Activated B cell treated with CpG ODN at 0.5 μM for 24 hours (primary cell): Measurements from ENCODE around the gene OMP. TPM values are rescaled to one million over a fixed set of nuclear protein-coding genes. Genes with fewer than 3 reads are reported as not detected.

Experiments used
- ATAC-seq: fragments of 200-7000 bp; cut with Tn5 transposase; one replicate; pipeline ENCODE4 v1.10.0; 2021; ENCODE audit warnings: low read depth, mild to moderate bottlenecking, moderate library complexity
- CTCF ChIA-PET: fragments of 350-600 bp; sonication (Branson Sonifier 250); formaldehyde crosslinking; loops from one replicate; lab custom pipeline; 2021; ENCODE audit warnings: antibody characterized with exemption; lab: Charles Lee
- POLR2A ChIA-PET: fragments of 350-600 bp; sonication (Branson Sonifier 250); formaldehyde crosslinking; loops from one replicate; lab custom pipeline; 2021; ENCODE audit warnings: antibody characterized with exemption; lab: Charles Lee
- DNase-seq: peaks from one replicate; pipeline ENCODE4 v3.0.0; 2022
- H3K27ac Mint-ChIP-seq: one replicate; pipeline ENCODE4 v1.8.0; 2020; ENCODE audit warnings: mixed read lengths
- H3K27me3 Mint-ChIP-seq: one replicate; pipeline ENCODE4 v1.8.0; 2021; ENCODE audit warnings: mixed read lengths
- H3K36me3 Mint-ChIP-seq: one replicate; pipeline ENCODE4 v1.8.0; 2021; ENCODE audit warnings: low read depth, mixed read lengths
- H3K4me1 Mint-ChIP-seq: one replicate; pipeline ENCODE4 v1.8.0; 2021; ENCODE audit warnings: mixed read lengths
- H3K4me3 Mint-ChIP-seq: one replicate; pipeline ENCODE4 v1.8.0; 2020; ENCODE audit warnings: mild to moderate bottlenecking, mixed read lengths
- H3K9me3 Mint-ChIP-seq: one replicate; pipeline ENCODE4 v1.8.0; 2020; ENCODE audit warnings: mixed read lengths
- intact Hi-C: fragments of 100-400 bp; cut with micrococcal nuclease; formaldehyde crosslinking; loops from one replicate; pipeline ENCODE4 v1.15.1; 2024
- total RNA-seq: library from RNA; stranded (reverse); gene quantifications from 2 replicates; pipeline ENCODE4 v1.2.3, GENCODE V29; 2022
- TF ChIP-seq, protein P1 (sequence below): fragments of 200-600 bp; IDR thresholded peaks from one replicate; pipeline ENCODE4 v1.8.0; 2022; ENCODE audit warnings: antibody characterized with exemption, mild to moderate bottlenecking

The OMP gene
- total RNA-seq, 1 donor from 2014 or later: not detected

DNA sequence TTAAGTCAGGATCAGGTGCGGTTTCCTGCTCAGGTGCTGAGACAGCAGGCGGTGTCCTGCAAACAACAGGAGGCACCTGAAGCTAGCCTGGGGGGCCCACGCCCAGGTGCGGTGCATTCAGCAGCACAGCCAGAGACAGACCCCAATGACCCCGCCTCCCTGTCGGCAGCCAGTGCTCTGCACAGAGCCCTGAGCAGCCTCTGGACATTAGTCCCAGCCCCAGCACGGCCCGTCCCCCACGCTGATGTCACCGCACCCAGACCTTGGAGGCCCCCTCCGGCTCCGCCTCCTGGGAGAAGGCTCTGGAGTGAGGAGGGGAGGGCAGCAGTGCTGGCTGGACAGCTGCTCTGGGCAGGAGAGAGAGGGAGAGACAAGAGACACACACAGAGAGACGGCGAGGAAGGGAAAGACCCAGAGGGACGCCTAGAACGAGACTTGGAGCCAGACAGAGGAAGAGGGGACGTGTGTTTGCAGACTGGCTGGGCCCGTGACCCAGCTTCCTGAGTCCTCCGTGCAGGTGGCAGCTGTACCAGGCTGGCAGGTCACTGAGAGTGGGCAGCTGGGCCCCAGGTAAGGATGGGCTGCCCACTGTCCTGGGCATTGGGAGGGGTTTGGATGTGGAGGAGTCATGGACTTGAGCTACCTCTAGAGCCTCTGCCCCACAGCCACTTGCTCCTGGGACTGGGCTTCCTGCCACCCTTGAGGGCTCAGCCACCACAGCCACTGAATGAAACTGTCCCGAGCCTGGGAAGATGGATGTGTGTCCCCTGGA, 25.5 kb downstream of the OMP start, which contains the start of gene MYO7A:
Gene MYO7A (plus strand): TSS at position 327 of the 772 bp plus-strand sequence. CDS start 2,389 bp downstream, outside the sequence.
- H3K4me3 Mint-ChIP-seq: peak within 1 kb of the TSS; percentile 57
- CTCF ChIA-PET: interaction anchor here (1.2 to 2.6 kb wide), 6 partner anchors 46 to 491 kb away, joined by 3 to 28 read pairs (median 9); no protein-coding TSS in a partner anchor
- ATAC-seq: no peak
- peaks cover 6% of the 10 kb centered on the region for H3K27me3 Mint-ChIP-seq
- POLR2A ChIA-PET: no interaction called here
- intact Hi-C loops: loop anchor here (1.0 kb wide), 3 partner anchors 60 to 491 kb away; no protein-coding TSS in a partner anchor
- TF ChIP-seq, protein P1, sequence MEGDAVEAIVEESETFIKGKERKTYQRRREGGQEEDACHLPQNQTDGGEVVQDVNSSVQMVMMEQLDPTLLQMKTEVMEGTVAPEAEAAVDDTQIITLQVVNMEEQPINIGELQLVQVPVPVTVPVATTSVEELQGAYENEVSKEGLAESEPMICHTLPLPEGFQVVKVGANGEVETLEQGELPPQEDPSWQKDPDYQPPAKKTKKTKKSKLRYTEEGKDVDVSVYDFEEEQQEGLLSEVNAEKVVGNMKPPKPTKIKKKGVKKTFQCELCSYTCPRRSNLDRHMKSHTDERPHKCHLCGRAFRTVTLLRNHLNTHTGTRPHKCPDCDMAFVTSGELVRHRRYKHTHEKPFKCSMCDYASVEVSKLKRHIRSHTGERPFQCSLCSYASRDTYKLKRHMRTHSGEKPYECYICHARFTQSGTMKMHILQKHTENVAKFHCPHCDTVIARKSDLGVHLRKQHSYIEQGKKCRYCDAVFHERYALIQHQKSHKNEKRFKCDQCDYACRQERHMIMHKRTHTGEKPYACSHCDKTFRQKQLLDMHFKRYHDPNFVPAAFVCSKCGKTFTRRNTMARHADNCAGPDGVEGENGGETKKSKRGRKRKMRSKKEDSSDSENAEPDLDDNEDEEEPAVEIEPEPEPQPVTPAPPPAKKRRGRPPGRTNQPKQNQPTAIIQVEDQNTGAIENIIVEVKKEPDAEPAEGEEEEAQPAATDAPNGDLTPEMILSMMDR: no peak
- DNase-seq: no peak
- H3K4me1 Mint-ChIP-seq: peaks cover 19% of the 10 kb centered on the region
- H3K36me3 Mint-ChIP-seq: no peaks in the 10 kb centered on the region
- no peaks in the 10 kb centered on the region for H3K9me3 Mint-ChIP-seq
- H3K27ac Mint-ChIP-seq: no peak within 1 kb of the TSS

DNA sequence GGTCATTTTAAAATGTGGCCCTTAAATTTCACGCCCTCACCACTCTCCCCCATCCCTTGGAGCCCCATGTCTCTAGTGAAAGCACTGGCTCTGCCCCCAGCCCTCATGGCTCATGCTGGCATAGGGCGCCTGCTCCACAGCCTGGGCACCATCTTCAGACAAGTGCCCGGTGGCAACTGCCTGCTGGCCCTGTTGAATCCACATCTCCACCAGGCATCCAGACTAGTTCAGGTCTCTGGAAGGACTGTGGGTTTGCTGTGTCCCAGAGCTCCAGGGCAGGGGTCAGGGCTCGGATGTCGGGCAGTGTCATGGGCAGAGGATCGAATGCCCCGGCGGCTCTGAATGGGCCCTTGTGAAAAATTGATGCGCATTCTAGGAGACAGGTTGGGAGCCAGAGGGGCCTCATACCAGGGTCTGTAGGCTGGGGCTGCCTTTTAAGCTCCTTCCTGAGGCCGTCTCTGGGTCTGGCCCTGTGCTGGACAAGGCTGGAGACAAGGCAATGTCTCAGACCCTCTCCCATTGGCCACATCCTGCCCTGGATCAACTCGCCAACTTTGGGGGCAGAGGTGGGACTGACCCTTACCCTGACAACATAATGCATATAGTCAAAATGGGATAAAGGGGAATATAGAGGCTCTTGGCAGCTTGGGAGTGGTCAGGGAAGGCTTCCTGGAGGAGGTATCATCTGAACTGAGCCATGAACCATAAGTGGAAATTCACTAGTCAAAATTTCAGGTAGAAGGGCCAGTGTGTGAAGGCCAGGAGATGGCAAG, 26.6 kb downstream of the OMP start:
- intact Hi-C loops: no loop called here
- ChIA-PET CTCF (interaction anchor here (2.2 kb wide), 1 partner anchor 419 kb away, joined by 5 read pairs; no protein-coding TSS in a partner anchor), POLR2A (no interaction called here)
- TF ChIP-seq, protein P1: no peak
- Mint-ChIP-seq H3K9me3 (peaks cover 5% of the 10 kb centered on the region), H3K4me3 (no peak overlapping the region), H3K36me3 (no peaks in the 10 kb centered on the region), H3K27me3 (peaks cover 6% of the 10 kb centered on the region), H3K4me1 (peaks cover 19% of the 10 kb centered on the region), H3K27ac (no peak overlapping the region)
- ATAC-seq (no peak), DNase-seq (no peak)

DNA sequence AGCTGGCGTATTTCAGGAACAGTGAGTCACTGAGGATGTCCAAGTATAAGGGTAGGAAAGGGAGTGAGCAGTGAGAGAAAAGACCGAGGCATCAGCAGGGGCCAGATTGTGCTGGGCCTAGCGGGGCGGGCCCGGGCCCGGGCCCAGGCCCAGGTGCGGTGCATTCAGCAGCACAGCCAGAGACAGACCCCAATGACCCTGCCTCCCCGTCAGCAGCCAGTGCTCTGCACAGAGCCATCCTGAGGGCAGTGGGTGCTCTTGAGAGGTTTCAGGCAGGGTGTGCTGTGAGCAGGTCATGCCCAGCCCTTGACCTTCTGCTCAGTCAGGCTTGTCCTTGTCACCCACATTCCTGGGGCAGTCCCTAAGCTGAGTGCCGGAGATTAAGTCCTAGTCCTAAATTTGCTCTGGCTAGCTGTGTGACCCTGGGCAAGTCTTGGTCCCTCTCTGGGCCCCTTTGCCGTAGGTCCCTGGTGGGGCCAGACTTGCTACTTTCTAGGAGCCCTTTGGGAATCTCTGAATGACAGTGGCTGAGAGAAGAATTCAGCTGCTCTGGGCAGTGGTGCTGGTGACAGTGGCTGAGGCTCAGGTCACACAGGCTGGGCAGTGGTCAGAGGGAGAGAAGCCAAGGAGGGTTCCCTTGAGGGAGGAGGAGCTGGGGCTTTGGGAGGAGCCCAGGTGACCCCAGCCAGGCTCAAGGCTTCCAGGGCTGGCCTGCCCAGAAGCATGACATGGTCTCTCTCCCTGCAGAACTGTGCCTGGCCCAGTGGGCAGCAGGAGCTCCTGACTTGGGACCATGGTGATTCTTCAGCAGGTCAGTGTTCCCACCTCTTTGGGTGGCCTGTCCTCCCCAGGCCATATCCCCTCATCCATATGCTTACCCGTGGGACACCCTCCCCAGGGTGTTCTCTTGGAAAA, 27.5 kb downstream of the OMP start:
- intact Hi-C loops: no loop called here
- CTCF ChIA-PET: interaction anchor here (0.7 to 2.2 kb wide), 3 partner anchors 56 to 423 kb away, joined by 3 to 5 read pairs (median 3); no protein-coding TSS in a partner anchor
- H3K27ac Mint-ChIP-seq: no peak overlapping the region
- H3K4me1 Mint-ChIP-seq: peaks cover 19% of the 10 kb centered on the region
- no peak for ATAC-seq
- no peaks in the 10 kb centered on the region for H3K36me3 Mint-ChIP-seq
- no peak overlapping the region for H3K4me3 Mint-ChIP-seq
- peaks cover 6% of the 10 kb centered on the region for H3K27me3 Mint-ChIP-seq
- TF ChIP-seq, protein P1: no peak
- peaks cover 5% of the 10 kb centered on the region for H3K9me3 Mint-ChIP-seq
- POLR2A ChIA-PET: no interaction called here
- no peak for DNase-seq

DNA sequence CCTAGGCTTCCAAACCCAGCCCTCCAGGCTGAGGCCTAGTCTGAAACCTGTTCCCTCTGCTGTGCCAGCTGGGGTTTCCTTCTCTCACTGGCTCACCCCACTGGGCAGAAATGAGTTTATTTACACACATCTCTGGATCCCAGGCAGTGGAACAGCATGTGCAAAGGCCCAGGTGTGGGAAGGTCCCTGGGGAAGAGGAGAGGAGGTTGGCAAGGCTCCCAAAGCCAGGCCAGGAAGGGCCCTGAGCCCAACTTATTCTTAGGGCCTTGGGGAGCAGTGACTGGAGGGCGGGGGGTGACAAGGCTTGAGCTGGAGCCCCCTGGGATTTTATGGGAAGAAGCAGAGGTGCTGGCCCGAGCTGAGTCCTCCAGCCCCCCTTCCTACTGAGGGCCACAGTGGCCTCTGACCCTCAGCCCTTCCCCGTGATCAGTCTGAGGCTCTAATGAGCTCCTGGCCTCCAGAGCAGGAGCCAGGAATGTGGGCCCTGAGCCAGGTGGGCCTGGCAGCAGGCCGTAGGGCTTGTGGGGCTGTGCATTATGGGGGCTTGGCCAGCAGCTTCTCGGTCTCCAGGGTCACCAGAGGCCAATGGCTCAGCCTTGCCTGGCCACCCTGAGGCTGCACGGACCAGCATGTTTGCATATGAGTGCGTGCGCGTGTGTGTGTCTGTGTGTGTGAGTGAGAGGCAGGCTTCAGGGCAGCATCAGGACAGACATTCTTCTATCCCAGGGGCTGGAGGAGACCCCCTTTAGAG, 28.3 kb downstream of the OMP start:
- ATAC-seq: no peak
- Mint-ChIP-seq H3K36me3 (no peaks in the 10 kb centered on the region), H3K27ac (no peak overlapping the region), H3K27me3 (peaks cover 6% of the 10 kb centered on the region), H3K4me1 (peaks cover 19% of the 10 kb centered on the region), H3K4me3 (no peak overlapping the region), H3K9me3 (peaks cover 5% of the 10 kb centered on the region)
- no peak for DNase-seq
- ChIA-PET CTCF (interaction anchor here (0.7 to 2.2 kb wide), 3 partner anchors 55 to 423 kb away, joined by 3 to 5 read pairs (median 3); no protein-coding TSS in a partner anchor), POLR2A (no interaction called here)
- intact Hi-C loops: no loop called here
- TF ChIP-seq, protein P1: no peak
